ENCODE results near the gene ARCN1. TPM values are rescaled to one million over a fixed set of nuclear protein-coding genes. Genes with fewer than 3 reads are reported as not detected.

ARCN1 gene
- total RNA-seq (2011; cell fraction: chromatin; rRNA removed; ENCODE audit: low replicate concordance), result 33.0 and 70.2 TPM in 2 replicates
- total RNA-seq (2011; cell fraction: nucleolus; rRNA removed), result 25.1 and 26.7 TPM in 2 replicates
- 50.7 and 82.0 TPM in 2 replicates for total RNA-seq (2011; cell fraction: nucleoplasm; rRNA removed)
- total RNA-seq (2014; rRNA removed) (47.4 and 50.4 TPM in 2 replicates), total RNA-seq (2014; rRNA removed; fragmentation: Illumina TruSeq; extraction: Trizol) (76.4 and 87.6 TPM in 2 replicates), total RNA-seq (2015; rRNA removed; fragmentation: Illumina TruSeq; extraction: Trizol) (72.3 and 77.9 TPM in 2 replicates), total RNA-seq (2021) (87.6 and 94.4 TPM in 2 replicates), polyA plus RNA-seq (2011; rRNA removed) (224 and 237 TPM in 2 replicates), polyA plus RNA-seq (2014; fragmentation: Illumina TruSeq; extraction: Trizol) (109 and 126 TPM in 2 replicates), polyA plus RNA-seq (2014; fragmentation: Nextera tagmentation; extraction: Ambion mirVana) (10 to 100 TPM; 30.0 to 43.5 TPM), polyA plus RNA-seq (2014; rRNA removed) (75.8 and 81.0 TPM in 2 replicates), polyA minus RNA-seq (2011; rRNA and poly(A)+ RNA removed) (236 and 317 TPM in 2 replicates), Bru-seq, nascent RNA (percentile 89 among the genes with signal in this experiment), BruChase-seq, experiment 1, labeled RNA remaining after a 2-hour chase (percentile 90 among the genes with signal in this experiment), BruChase-seq, experiment 2, labeled RNA remaining after a 6-hour chase (percentile 93 among the genes with signal in this experiment)
- polyA plus RNA-seq (2011; cell fraction: cytosol; rRNA removed), result 136 and 284 TPM in 2 replicates
- polyA plus RNA-seq (2011; cell fraction: nucleus; rRNA removed), result 27.6 and 58.6 TPM in 2 replicates
- 72.5 and 103 TPM in 2 replicates for polyA plus RNA-seq (2012)
- polyA minus RNA-seq (2011; cell fraction: cytosol; rRNA and poly(A)+ RNA removed), result 88.0 and 104 TPM in 2 replicates
- polyA minus RNA-seq (2011; cell fraction: nucleus; rRNA and poly(A)+ RNA removed), result 8.8 and 22.3 TPM in 2 replicates
- long read RNA-seq, experiment 1, transcript ARCN1-201 (10 exons, 3,845 nt), result major isoform, 67 of 129 reads
- long read RNA-seq, experiment 1, partial matches to known transcripts, result 49 of 129 reads
- long read RNA-seq, experiment 1, other reads (novel, unspliced or antisense), result 10 of 129 reads
- long read RNA-seq, experiment 2, full-length matches to known transcripts, result 23 of 87 reads
- long read RNA-seq, experiment 2, partial matches to known transcripts, result 59 of 87 reads
- long read RNA-seq, experiment 2, other reads (novel, unspliced or antisense), result 5 of 87 reads
- long read RNA-seq, experiment 3, transcript ARCN1-201 (10 exons, 3,845 nt), result major isoform, 17 of 25 reads
- long read RNA-seq, experiment 3, partial matches to known transcripts, result 7 of 25 reads
- long read RNA-seq, experiment 3, other reads (novel, unspliced or antisense), result 1 of 25 reads

GRCh38 chr11:118572061-118572980 is at the start of gene ARCN1:
Gene ARCN1, plus strand, starts transcription at chr11:118572409. Its CDS starts 139 bp downstream, at chr11:118572548.
- Histone ChIP-seq H3K4me3 (peak within 1 kb of the TSS; percentile 80), H3K9me3 (replicated peaks; ENCODE audit: control insufficient read depth, insufficient read depth, low read depth, low read length) (no peaks in the 10 kb centered on the region), H2AFZ (ENCODE audit: low read depth, low read length) (peak within 1 kb of the TSS; percentile 95), H3K9ac (ENCODE audit: insufficient read depth in 1 of 2, low read depth in 2 of 2, low read length in 2 of 2) (peak within 1 kb of the TSS; percentile 97 to 99), H3K27ac (ENCODE audit: extremely low read depth, low read depth, low read length) (peak within 1 kb of the TSS; percentile 94), H3K9me1 (ENCODE audit: control insufficient read depth, insufficient read depth, low read length) (no peaks in the 10 kb centered on the region), H3K4me1 (replicated peaks in 1 of 2; ENCODE audit: control insufficient read depth in 2 of 2, insufficient read depth in 2 of 2, low read length in 2 of 2) (peaks cover 4 to 10% of the 10 kb centered on the region in 2 experiments), H3K4me2 (ENCODE audit: insufficient read depth, low read length) (peak within 1 kb of the TSS; percentile 92), H3K79me2 (ENCODE audit: control insufficient read depth, insufficient read depth, low read length) (peaks cover 50% of the 10 kb centered on the region), H3K36me3 (ENCODE audit: control insufficient read depth, insufficient read depth, low read length) (peaks cover 17% of the 10 kb centered on the region), H4K20me1 (replicated peaks; ENCODE audit: control insufficient read depth, insufficient read depth, low read length) (peaks cover 19% of the 10 kb centered on the region; the same call in 1 of the 2 replicates), H3K27me3 (ENCODE audit: control insufficient read depth in 2 of 2, insufficient read depth in 2 of 2, low read length in 2 of 2) (no peaks in the 10 kb centered on the region)
- WGBS (ENCODE audit: insufficient coverage, low coverage, missing lambda C conversion rate), result 2% methylated on average over 51 of the region's 55 CpGs
- CTCF ChIA-PET (ENCODE audit: low intra/inter-chr PET ratio), result no interaction called here
- BruUV-seq (replicated peaks), result no TSS peak
- no peak for FAIRE-seq
- DNase-seq (ENCODE audit: extremely low read depth in 1 of 4, low spot score in 3 of 4), result peak; percentile 86 to 89 (median 88)
- intact Hi-C loops (cut with micrococcal nuclease), result loop anchor here (2.0 kb wide), 1 partner anchor 32 kb away; no protein-coding TSS in a partner anchor
- peak; percentile 89 for ATAC-seq
- POLR2A ChIA-PET, result interaction anchor here (0.6 to 2.3 kb wide), 8 partner anchors 9 to 443 kb away, joined by 3 to 9 read pairs (median 4); partner anchors contain the start of gene TMEM25
- in situ Hi-C loops (cut with MboI), result no loop called here
- TF ChIP-seq CREB1 (IDR thresholded peaks at IDR 0.05), result no peak
- TF ChIP-seq CREB1 (CRISPR knock-in tag; IDR thresholded peaks at IDR 0.05), result peak; percentile 54; the same call in 1 of the 2 replicates
- no peak for TF ChIP-seq HDAC8 (tag; IDR thresholded peaks at IDR 0.05)
- TF ChIP-seq ZNF75A (CRISPR knock-in tag; IDR thresholded peaks at IDR 0.05), result no peak
- no peak for TF ChIP-seq JUNB (CRISPR knock-in tag; conservative IDR thresholded peaks at IDR 0.05)
- no peak for TF ChIP-seq MCM7 (IDR thresholded peaks at IDR 0.05)
- peak; percentile 58 for TF ChIP-seq TBP (optimal IDR thresholded peaks at IDR 0.05; ENCODE audit: low read depth, low read length)
- no peak for TF ChIP-seq CREB5 (CRISPR knock-in tag; IDR thresholded peaks at IDR 0.05)
- no peak for TF ChIP-seq ZNF324 (CRISPR knock-in tag; IDR thresholded peaks at IDR 0.05)
- no peak for TF ChIP-seq MCM2 (IDR thresholded peaks at IDR 0.05; ENCODE audit: low read depth)
- no peak for TF ChIP-seq JUN (IDR thresholded peaks at IDR 0.05; ENCODE audit: borderline replicate concordance, low read depth, low read length)
- TF ChIP-seq JUN (CRISPR knock-in tag; IDR thresholded peaks at IDR 0.05; ENCODE audit: borderline replicate concordance), result peak; percentile 37; the same call in 1 of the 2 replicates
- TF ChIP-seq XRCC3 (IDR thresholded peaks at IDR 0.05), result no peak
- no peak for TF ChIP-seq SAFB2 (IDR thresholded peaks at IDR 0.05; ENCODE audit: borderline replicate concordance, low read depth, low read length, severe bottlenecking)
- TF ChIP-seq TAF1 (IDR thresholded peaks at IDR 0.05; ENCODE audit: control insufficient read depth, extremely low read depth, insufficient read depth, low read length, severe bottlenecking), result peak; percentile 79

Data from K562 (cell line).